ENCODE data around the gene ADTRP.

ADTRP gene

DNA sequence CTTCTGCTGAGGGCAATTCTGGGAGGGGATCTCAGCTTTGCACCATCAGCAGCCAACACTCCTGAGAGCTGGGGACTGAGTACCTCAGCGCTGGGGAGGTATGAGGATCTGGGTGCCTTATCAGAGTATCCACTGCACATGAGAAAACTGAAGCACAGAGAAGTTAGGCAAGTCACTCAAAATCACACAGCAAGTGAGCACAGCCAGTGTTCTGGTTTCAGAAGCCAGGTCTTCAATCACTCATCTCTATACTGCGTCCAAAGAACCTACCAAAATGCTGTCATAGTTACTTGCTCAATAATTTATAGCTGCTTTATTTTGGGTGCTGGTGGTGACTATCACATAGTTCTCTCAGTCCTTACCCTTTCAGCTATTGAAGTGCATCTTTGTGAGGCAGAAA, 5.0 kb downstream of the ADTRP start:
- DNase-seq (ENCODE audit: low read depth in 2 of 2): no peak

DNA sequence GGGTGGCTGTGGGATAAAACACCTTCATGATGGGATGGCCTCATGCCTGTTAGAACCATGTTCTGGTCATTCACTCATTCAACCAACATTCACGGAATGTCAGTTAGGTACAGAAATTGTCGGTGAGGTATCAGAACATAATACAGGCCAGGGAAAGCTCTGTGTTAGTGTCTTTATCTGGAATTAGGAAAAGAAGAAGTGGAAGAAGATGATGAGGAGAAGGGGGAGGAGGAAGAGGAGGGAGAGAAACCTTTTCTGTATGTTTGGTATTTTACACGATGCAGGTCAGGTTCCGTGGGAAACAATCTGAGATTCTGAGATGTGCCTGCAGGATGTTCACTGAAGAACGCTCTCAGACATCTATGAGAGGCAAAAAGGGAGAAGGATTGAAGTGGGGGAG, 5.6 kb downstream of the ADTRP start:
- no peak for DNase-seq (ENCODE audit: low read depth in 2 of 2)

DNA sequence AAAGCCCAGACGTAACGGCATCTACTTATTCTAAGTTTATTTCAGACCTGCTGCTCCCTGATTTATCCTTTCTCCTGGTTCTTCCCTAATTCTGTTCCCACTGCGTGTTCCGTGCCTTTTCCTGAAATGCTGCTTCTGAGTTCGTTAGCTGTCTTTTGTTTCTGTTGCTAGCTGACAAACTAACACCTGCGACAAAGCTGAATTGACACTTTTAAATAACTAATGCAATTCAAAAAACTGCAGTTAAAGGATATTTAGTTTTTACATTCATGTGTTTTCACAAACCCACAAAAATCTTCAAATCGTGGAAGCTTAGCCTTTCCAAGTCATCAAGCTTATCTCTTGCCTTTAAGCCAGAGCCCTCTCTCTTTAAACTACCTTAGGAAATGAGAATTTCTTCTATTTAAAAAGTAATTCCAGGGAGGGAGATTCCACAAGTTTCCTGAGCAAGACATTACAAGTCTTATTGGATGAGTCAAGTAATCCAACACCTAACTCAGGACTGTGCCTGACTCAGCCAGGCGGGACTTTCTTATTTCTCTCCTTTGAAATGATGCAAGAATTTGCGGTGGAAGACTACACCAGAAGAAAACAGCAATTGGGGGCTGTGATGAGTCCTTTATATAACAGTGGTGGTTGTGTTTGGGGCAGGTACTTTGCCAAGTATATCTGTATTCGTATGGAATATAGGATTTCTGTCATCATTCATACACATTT, 6.3 kb downstream of the ADTRP start:
- DNase-seq (ENCODE audit: low read depth in 2 of 2): no peak

DNA sequence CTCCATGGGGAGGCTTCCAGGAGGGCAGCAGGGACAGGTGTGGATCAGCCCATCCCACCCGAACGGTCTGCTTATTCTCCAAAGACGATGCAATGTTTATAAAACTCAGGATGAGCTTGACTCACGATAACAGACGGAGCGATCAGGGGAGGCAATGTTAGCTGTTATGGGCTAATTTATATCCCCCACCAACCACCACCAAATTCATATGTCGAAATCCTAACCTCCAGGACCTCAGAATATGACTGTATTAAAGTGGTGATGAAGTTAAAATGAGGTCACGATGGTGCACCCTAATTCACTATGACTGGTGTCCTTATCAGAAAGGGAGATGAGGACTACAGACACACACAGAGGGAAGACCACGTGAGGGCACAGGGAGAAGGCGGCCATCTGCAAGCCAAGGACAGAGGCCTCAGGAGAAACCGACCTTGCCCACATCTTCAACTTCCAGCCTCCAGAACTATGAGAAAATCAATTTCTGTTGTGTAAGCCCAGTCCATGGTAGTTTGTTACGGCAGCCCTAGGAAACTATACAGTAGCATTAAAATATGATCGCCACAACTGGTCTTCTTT, 7.0 kb downstream of the ADTRP start:
- no peak for DNase-seq (ENCODE audit: low read depth in 2 of 2)

DNA sequence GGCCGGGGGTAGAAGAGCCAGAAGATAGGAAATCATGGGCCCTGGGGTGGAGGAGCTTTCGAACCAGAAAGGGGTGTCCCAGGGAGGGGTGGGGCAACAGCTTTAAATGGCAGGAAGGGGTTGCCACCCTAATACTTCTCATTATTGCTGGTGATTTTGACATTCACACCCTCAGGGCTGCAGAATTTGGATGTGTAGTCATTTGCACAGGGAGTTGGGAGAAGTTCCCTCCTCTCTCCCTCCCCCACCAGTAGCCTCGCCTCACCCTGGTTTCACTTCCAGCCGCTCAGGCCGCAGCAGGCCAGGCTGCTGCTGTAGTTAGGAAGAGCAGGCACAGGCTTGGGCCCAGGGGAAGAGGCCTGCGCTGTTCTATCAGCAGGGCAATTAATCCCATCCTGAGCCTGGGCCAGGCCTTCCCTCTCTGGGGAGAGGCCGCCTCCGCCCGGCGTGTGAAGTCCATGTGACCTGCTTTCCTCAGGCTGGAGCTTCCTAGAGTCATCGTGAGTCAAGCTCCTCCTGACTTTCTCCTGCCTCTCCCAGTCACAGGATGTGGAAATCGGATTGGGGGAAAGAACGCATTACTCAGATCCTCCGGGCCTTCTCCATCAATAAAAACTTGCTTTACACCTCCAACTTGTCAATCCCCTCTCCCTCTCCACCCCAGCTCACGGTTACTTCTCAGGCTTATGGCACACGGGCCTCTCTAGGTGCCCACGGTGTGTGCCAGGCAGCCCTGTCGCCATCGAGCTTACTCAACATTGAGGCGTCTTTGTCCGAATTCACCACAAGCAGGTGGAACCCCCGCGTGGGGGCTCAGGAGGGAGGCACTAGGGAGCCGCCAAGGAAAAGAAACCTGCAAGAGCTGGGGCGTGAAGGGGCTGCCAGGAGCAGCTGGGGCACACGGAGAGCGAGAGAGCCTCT, 7.8 kb downstream of the ADTRP start:
- DNase-seq (ENCODE audit: low read depth in 2 of 2): no peak

DNA sequence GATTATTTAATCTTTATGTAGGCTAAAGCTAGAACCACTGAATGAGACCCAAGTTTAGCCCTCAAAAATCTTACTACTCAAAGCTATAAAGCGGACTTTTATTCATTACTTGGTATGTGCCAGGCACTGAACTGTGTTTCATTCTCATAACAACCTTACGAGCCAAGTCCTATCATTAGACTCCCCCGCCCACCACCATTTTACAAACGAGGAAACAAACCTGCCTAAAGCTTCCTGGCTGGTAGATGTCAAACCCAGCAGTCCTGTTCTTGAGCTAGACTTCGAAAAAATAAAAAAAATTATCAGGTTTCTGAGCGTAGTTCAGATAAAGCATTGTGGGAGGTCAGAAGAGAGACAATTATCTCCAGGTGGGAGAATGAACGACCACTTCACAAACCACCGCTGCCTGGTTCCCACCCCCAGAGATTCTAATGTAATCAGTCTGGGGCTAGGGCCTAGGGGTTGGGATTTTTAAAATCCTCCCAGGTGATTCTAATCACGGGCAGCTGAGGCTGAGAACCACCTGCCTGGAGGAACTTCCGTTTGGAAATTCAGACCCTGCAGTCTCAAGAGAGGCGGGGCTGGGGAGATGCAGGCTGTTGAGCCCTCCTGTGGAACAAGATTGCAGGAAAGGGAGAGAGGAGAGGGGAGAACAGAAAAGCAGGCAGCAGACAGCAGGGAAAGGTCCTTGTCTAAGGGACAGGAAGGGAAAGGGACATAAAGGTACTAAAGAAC, 8.6 kb downstream of the ADTRP start:
- no peak for DNase-seq (ENCODE audit: low read depth in 2 of 2)

DNA sequence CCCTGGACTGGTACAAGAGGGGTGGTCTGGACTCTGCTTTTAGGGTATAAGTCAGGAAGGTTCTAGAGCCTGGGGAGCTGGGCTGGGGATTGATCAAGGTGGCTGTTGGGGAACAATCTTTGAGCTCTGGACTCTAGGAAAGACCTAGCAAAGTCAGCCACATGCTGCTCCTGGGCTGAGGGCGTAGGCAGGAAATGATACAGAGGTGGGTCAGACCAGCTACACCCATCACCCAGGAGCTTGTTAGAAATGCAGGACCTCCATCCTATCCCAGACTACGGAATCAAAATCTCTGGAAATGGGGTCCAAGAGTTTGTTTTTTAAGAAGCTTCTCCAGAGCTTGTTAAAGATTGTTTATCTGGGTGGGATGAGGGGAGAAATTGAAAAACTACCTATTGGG, 9.4 kb downstream of the ADTRP start:
- no peak for DNase-seq (ENCODE audit: low read depth in 2 of 2)

DNA sequence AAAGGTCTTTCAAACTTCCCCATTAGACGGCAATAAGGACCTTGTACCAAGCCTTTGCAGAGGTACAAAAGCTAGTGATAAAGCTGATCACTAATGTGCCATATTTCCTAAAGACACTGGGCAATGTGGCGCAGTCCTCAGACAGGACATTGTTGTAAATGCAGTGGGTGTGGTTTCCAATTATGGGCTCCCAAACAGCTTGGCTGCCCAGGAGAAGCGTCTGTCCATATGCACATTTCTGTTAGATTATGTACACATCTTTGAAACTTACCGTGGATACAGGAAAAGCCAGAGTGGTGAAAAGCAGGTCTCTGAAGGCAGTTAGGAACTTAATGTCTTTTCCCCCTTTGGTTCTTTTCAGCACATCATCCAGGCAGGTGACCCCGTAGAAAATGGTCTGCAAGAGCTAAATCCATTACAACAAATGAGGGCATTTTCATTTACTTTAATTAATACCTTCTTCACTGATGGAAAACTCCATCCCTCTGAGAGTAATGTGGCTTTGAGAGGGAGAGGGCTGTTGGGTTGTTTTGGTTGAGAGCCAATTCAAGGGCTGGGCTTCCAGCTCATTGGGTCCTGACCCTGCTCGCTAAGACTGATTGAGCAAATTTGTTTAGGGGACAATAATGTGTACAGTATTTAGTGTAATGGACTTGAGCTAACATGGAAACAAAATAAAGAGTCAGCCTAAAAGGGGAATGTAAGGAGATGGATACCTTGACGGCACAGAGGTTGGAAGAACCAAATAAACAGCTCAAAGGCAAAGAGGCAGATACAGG, 10.4 kb downstream of the ADTRP start:
- no peak for DNase-seq (ENCODE audit: low read depth in 2 of 2)

DNA sequence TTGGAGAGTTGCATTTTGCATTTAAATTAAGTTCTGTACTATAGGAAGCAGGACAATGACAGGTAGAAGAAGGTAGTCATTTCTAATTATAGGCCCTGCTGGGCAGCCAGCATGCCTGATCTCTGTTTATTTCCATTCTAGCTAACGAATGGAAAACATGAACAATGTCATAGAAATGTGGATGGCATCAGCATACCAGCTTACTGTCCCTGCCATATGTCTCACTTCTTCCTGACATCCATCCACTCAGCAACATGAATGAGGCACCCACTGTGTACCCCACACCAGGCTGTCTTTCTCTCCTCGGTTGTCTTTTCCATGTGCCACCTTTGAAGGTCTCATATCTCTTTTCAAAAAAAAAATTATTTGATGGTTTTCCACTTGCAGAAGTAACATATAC, 11.1 kb downstream of the ADTRP start:
- DNase-seq (ENCODE audit: low read depth in 2 of 2): no peak

DNA sequence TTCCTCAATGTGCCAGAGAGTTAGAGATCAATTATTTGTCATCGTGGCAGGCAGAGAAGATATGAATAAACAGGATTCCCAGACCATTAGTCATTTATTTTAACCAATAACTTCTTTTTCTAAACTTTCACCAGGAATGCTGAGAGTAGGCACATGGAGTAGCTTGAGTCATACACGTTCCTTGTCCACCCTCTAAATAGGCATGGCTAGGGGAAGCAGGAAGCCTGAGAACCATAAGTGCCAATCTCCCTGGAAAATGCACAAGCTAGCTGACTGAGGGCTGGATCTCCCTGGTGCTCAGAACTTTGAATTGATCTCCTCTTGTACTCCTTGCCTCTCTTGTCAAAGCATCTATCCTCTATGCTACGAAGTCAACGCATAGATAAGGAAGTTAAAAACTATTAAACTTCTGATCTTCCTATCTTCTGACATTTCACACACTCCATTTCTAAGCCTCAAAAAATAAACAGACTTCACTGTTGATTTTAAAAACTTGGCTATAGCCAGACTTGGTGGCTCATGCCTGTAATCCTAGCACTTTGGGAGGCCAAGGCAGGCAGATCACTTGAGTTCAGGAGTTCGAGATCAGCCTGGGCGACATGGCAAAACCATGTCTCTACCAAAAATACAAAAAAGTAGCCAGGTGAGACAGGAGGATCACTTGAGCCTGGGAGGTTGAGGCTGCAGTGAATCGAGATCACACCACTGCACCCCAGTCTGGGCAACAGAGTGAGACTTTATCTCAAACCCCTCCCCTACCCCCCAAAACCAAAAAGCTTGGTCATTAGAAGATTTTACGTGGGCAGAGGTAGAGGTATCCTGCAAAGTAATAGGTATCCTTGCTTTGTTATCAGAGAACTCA, 11.8 kb downstream of the ADTRP start:
- no peak for DNase-seq (ENCODE audit: low read depth in 2 of 2)

DNA sequence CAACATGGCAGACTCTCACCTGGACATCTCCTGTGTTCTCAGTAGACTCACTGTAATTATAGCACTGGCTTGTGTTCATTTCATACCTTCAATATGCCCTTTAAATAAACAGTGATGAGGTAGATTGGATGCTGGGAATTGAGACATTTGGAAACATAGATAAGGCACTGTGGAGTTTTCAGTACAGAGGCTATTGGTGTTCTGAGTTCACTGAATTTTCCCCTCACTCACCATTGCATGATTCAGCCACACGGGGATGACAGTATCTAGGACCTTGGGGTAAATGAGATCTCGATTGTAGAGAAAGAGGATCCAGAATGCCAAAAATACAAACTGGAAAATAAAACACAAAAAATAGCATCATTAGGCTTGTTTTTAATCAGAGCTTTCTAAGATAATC, 12.6 kb downstream of the ADTRP start:
- DNase-seq (ENCODE audit: low read depth in 2 of 2): no peak

DNA sequence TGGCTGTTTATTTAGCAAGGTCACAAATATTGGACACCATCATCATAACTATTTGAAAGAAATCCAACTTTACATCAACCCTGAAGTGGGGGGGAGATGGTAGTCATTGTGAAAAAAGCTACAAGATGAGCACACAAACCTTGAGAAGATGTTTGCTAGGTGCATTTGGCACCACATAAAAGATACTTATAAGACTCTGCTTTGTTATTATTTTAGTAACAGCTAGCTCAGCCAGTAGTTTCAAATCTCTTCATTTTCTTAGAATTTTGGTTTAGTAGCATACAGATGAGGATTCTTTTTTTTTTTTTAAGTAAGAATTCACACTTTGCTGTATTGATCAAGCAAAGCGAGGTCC, 14.4 kb downstream of the ADTRP start:
- DNase-seq (ENCODE audit: low read depth in 2 of 2): no peak

DNA sequence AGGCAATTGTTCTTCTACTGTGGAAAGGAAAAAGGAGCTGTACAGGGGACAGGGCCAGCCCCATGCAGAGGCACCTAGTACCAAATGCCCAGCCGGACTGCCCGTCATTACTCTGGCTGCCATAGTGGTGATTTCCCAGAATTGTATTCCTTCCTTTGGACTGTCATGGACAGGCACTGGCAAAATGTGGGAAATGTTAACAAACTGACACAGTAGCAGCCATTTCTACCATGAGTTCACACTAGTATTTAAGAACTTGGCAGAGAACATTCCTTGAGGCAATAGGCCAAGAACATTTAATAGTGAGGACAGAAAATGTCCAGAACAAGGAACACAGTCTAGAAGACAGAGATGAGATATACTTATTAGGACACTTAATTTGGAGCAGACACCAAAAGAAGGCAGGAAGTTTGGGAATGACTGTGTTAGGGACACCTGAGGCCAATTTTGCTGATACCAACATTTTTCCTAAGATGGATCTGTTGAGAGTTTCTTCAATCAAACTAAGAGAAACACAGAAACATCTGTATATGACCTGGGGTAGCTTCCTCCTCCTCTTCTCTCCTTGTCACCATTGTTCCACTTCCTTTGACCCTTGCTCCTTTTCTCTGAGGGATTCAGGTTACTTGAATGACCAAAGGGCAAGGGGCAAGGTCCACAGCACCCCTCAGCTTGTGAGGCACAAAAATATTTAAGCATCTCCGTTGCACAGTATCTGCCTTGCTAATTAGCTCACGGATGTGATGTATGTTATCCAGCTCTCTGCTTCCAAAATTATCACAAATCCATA, 14.9 kb downstream of the ADTRP start:
- no peak for DNase-seq (ENCODE audit: low read depth in 2 of 2)

DNA sequence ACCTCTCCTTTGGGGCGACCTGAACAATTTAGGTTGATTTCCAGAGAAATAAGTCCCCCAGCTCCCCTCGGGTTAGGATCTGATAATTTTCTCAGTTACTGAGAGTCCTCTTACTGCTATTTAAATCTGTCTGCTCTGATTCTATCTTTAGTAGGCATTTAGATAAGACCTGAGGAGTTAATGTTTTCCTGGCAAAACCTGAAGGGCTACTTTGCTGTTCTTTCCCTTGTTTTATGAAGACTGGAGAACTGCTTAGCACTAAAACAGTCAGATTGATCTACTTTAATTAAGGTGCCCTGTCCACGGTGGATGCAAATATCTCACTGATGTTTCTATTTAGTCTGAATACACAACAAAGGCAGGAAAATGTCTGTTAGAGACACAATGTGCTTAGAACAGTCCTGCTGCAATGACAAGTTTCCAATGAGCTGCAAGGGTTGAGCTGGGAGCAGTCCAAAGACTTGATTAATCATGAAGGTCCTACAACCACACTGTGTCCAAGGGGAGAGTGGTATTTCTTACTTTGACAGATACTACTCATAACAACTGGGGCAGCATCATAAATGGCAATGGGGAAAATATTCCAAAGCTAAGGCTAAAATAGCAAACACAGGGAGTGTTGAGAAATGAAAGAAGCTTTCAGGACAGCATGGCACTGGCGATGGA, 15.7 kb downstream of the ADTRP start:
- DNase-seq (ENCODE audit: low read depth in 2 of 2): no peak

DNA sequence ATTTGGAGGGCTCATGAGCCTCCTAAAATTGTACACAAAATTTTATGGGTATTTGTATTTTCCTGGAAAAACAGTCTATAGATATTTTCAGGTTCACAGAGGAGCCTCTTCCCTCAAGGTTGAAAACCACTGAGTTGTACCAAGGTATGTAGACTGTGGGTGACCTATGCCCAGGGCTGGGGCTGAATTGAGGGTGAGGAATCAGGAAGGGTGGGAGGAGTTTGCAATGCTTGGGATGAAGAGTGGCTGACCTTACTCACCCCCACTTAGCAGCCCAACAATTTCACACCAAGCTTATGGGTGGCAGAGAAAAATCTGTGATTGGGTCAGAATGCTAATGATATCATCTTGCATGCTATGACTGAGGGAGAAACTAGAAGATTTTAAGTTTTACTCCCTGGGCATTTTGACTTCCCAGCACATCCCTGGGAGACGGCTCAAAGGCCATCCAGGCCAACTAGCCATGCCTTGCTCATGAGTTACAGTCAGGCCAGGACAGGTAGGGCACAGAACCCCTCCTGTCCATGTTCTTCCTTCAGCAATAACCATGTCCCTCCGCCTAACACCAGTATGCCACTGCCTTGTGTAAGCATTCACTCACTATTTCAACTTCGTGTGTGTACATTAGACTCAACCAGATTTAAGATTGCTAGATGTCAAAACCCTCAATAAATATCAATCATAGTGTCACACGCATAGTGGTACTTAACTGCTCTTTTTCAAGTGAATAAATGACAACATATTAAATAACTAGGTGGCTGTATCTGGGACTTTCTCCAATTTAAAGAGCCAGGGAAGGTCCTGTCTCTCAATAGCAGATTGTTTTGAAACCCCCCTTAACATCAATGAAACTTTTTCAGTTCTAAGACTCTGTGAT, 16.6 kb downstream of the ADTRP start:
- no peak for DNase-seq (ENCODE audit: low read depth in 2 of 2)

DNA sequence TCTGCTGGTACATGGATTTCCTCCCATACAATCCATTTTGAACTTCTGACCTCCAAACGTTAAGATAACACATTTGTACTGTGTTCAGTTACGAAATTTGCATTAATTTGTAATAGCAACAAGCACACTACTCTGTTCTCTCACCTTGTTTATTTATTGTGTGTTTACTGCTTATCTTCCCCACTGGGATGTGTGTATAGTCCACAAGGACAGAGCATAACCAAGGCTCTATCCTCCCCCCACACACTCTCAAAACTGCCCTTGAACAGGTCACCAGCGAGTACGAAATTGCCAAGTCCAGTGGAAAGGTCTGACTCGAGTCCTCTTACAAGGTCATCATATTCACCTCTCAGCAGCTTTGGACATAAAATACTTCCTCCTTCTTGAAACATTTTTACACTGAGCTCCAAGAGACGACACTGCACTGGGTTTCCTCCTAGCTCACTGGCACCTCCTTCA, 18.6 kb downstream of the ADTRP start:
- DNase-seq (ENCODE audit: low read depth in 2 of 2): no peak

DNA sequence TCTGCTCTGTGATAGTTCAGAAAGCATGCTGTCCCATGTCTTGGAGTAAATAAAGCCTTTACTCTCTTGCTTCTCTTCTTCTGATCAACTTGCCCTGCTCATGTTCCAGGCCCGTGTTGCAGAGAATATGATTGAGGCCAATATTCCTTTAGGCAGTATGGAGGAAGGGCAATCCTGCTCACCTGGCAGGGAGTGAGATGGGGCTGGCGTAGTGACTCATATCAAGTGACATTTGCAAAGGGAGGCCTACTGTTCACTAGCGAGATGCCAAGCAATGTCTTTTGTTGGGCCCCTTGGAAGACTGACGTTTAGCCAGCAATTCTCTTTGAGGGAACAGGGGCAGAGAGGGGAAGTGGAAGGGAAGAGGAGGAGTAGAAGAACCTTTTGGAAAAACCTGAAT, 19.7 kb downstream of the ADTRP start:
- no peak for DNase-seq (ENCODE audit: low read depth in 2 of 2)

DNA sequence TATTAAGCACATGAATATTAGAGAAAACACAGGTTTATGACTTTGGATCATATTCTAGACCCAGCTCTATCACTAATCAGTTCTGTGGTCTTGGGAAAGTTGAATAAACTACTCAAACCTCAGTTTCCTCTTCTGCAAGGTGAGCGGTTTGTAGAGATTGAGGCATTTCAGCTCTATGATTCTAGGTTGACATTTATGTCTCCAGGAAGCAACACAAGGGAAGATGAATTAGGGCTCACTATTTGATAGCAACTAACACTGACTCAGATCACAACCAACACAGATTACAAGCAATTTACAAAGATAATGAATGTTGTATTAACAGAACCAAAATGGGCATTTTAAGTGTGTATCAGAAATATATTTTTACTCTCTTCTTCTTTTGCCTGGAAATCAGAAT, 21.9 kb downstream of the ADTRP start:
- no peak for DNase-seq (ENCODE audit: low read depth in 2 of 2)

Data from stimulated activated CD4-positive, alpha-beta T cell treated with anti-CD3 and anti-CD28 coated beads, Interleukin-1b, Interleukin-23, amount 100 ng/mL, for 1 hour (primary cell).